ENCODE results near the gene NCAPH2.

Gene NCAPH2

GRCh38 chr22:50490531-50491308 lies 17.3 kb upstream of the NCAPH2 start:
- no peak for DNase-seq

- DNase-seq, result no peak
Measured at GRCh38 chr22:50497093-50497492, 10.9 kb upstream of the NCAPH2 start.

- DNase-seq, result peak; percentile 55
Measured at GRCh38 chr22:50498322-50498890, 9.6 kb upstream of the NCAPH2 start.

- DNase-seq, result no peak
Measured at GRCh38 chr22:50500452-50500851, 7.6 kb upstream of the NCAPH2 start.

- no peak for DNase-seq
Measured at GRCh38 chr22:50502096-50502495, 5.9 kb upstream of the NCAPH2 start.

GRCh38 chr22:50502628-50503474 lies 5.2 kb upstream of the NCAPH2 start:
- no peak for DNase-seq

- DNase-seq, result no peak
Measured at GRCh38 chr22:50503475-50504145, 4.4 kb upstream of the NCAPH2 start.

GRCh38 chr22:50504369-50505211 lies 3.4 kb upstream of the NCAPH2 start:
- no peak for DNase-seq

GRCh38 chr22:50505276-50505775 lies 2.7 kb upstream of the NCAPH2 start:
- no peak for DNase-seq

- DNase-seq, result no peak
Measured at GRCh38 chr22:50505776-50506610, 2.0 kb upstream of the NCAPH2 start.

- no peak for DNase-seq
Measured at GRCh38 chr22:50506611-50507420, 1.2 kb upstream of the NCAPH2 start.

GRCh38 chr22:50507421-50507990 lies 518 bp upstream of the NCAPH2 start, which contains the start of gene LMF2:
LMF2 (minus strand) TSS chr22:50507702; CDS start chr22:50507675, 27 bp downstream.
- no peak for DNase-seq

GRCh38 chr22:50508897-50509296 lies 873 bp downstream of the NCAPH2 start:
- no peak for DNase-seq

- DNase-seq, result no peak
Measured at GRCh38 chr22:50513175-50513574, 5.2 kb downstream of the NCAPH2 start.

GRCh38 chr22:50516068-50516467 lies 8.0 kb downstream of the NCAPH2 start:
- DNase-seq, result no peak

GRCh38 chr22:50516891-50517290 lies 8.9 kb downstream of the NCAPH2 start:
- DNase-seq, result no peak

- DNase-seq, result no peak
Measured at GRCh38 chr22:50517495-50518260, 9.7 kb downstream of the NCAPH2 start.

- DNase-seq, result no peak
Measured at GRCh38 chr22:50518606-50519005, 10.6 kb downstream of the NCAPH2 start.

GRCh38 chr22:50519151-50519550 lies 11.1 kb downstream of the NCAPH2 start:
- no peak for DNase-seq
